Upper lobe of right lung (tissue), 1 donor: ENCODE measurements around the gene CILP. TPM values are rescaled to one million over a fixed set of nuclear protein-coding genes. Genes with fewer than 3 reads are reported as not detected.

Experiments
- ATAC-seq: fragments of 200-7000 bp; cut with Tn5 transposase; one replicate; pipeline ENCODE4 v1.9.1; 2020; ENCODE audit warnings: mild to moderate bottlenecking, moderate library complexity
- DNase-seq: peaks from one replicate; pipeline ENCODE4 v3.0.0-alpha.2; 2020
- H3K27ac ChIP-seq: fragments of 200-600 bp; one replicate; pipeline ENCODE4 v1.8.0; 2022
- H3K27me3 ChIP-seq: fragments of 200-600 bp; one replicate; pipeline ENCODE4 v1.8.0; 2022; ENCODE audit warnings: mild to moderate bottlenecking
- H3K36me3 ChIP-seq: fragments of 200-600 bp; one replicate; pipeline ENCODE4 v1.8.0; 2022
- H3K4me1 ChIP-seq: fragments of 200-600 bp; one replicate; pipeline ENCODE4 v1.8.0; 2022
- H3K4me3 ChIP-seq: fragments of 200-600 bp; one replicate; pipeline ENCODE4 v1.8.0; 2022; ENCODE audit warnings: mild to moderate bottlenecking
- H3K9me3 ChIP-seq: fragments of 200-600 bp; one replicate; pipeline ENCODE4 v1.8.0; 2022
- intact Hi-C: fragments of 100-400 bp; cut with DNase I; formaldehyde crosslinking; loops from one replicate; pipeline ENCODE4 v1.11.0; 2022
- total RNA-seq: library from RNA; stranded (reverse); fragmentation: NEBNext Ultra II Directional; extraction: Animal tissue kit (Norgen Biotek cat#: 25700); gene quantifications from one replicate; pipeline ENCODE4 v1.2.1, GENCODE V29; 2021
- TF ChIP-seq, protein P1 (sequence below): fragments of 200-600 bp; IDR thresholded peaks from one replicate; pipeline ENCODE4 v1.8.0; 2022; ENCODE audit warnings: antibody characterized with exemption
- donor health status: DM: no; HTN: yes; CAD: no; lungs with severe emphysema.

CILP gene
- total RNA-seq, 1 donor from 2014 or later: 1.1 TPM

DNA sequence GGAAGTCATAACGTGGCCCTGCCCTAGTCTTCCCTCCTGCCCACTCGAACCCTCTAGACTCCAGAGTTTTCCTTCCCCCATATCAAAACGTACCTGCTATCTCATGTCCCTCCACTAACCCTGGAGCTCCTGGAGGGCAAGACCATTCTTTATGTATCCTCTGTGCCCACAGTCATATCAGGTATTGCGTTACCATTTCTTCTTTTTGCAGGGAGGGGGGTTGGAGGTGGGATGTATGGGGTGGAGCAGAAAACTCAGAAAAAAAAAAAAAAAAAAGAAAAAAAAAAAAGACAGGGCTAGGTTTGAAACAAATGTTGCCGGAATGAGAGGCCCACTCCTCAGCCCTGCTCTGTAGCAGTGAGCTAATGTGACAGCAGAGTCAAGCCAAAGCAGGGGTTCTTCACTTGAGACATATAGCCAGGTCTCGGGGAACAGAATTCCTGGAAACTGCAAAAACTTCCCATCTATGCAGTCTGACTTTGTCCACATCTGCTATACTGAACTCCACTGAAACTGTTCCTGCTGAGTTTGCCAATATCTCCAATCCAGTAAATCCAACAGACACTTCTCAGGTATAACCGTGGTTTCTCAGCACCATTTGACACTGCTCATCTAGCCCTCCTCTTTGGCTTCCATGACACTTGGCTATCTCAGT, 44.3 kb upstream of the CILP start:
- H3K9me3 ChIP-seq: no peaks in the 10 kb centered on the region
- DNase-seq: no peak
- no peak for ATAC-seq
- H3K36me3 ChIP-seq: peaks cover 25% of the 10 kb centered on the region
- no peak overlapping the region for H3K4me3 ChIP-seq
- H3K4me1 ChIP-seq: peaks cover 23% of the 10 kb centered on the region
- no peak overlapping the region for H3K27ac ChIP-seq
- intact Hi-C loops: no loop called here
- TF ChIP-seq, protein P1, sequence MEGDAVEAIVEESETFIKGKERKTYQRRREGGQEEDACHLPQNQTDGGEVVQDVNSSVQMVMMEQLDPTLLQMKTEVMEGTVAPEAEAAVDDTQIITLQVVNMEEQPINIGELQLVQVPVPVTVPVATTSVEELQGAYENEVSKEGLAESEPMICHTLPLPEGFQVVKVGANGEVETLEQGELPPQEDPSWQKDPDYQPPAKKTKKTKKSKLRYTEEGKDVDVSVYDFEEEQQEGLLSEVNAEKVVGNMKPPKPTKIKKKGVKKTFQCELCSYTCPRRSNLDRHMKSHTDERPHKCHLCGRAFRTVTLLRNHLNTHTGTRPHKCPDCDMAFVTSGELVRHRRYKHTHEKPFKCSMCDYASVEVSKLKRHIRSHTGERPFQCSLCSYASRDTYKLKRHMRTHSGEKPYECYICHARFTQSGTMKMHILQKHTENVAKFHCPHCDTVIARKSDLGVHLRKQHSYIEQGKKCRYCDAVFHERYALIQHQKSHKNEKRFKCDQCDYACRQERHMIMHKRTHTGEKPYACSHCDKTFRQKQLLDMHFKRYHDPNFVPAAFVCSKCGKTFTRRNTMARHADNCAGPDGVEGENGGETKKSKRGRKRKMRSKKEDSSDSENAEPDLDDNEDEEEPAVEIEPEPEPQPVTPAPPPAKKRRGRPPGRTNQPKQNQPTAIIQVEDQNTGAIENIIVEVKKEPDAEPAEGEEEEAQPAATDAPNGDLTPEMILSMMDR: no peak
- H3K27me3 ChIP-seq: no peaks in the 10 kb centered on the region

DNA sequence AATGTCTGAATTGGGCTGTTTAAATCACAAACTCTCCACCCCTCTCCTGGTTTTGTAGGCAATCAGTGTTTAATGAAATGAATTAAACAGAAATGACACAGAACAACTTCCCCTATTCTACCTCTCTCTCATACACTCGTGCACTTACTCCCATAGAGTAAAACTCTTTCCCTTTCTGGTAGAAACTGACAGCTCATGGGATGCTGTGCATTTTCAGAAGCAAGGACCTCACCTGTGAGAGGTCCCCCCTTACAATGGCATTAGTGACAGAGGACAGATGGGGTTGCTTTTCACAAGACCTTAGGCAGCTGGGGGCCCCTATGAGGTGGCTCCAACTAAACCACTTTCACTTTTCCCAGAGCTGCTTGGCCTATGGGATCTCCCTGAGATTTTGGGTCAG, 43.5 kb upstream of the CILP start:
- intact Hi-C loops: no loop called here
- Histone ChIP-seq H3K36me3 (peaks cover 18% of the 10 kb centered on the region), H3K27ac (no peak overlapping the region), H3K4me1 (peaks cover 20% of the 10 kb centered on the region), H3K4me3 (no peak overlapping the region), H3K9me3 (no peaks in the 10 kb centered on the region), H3K27me3 (no peaks in the 10 kb centered on the region)
- DNase-seq: no peak
- no peak for ATAC-seq
- TF ChIP-seq, protein P1: no peak

DNA sequence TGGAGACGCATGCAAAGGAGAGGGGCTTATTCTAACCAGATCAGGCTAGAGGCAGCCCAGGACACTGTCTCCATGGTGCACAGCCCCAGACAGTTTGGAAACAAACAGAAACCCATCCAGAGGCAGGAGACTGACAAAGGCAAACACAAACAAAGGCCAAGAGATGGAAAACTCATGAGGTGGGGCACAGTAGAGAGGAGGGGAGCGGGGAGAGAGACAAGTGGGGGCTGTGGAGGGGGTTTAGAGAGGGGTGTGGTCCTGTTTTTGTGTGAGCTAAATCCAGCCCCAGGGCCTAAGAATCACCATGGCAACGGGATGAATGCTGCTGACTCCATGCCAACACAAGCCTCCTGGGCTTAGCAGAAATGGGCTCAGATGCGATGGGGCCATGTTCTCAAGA, 43.1 kb upstream of the CILP start:
- TF ChIP-seq, protein P1: no peak
- ATAC-seq: no peak
- peaks cover 16% of the 10 kb centered on the region for H3K4me1 ChIP-seq
- H3K27me3 ChIP-seq: no peaks in the 10 kb centered on the region
- H3K9me3 ChIP-seq: no peaks in the 10 kb centered on the region
- H3K27ac ChIP-seq: no peak overlapping the region
- peaks cover 14% of the 10 kb centered on the region for H3K36me3 ChIP-seq
- intact Hi-C loops: no loop called here
- H3K4me3 ChIP-seq: no peak overlapping the region
- DNase-seq: no peak

GRCh38 chr15:65249641-65250040, 38.4 kb upstream of the CILP start:
- intact Hi-C loops: no loop called here
- ATAC-seq: no peak
- Histone ChIP-seq H3K9me3 (no peaks in the 10 kb centered on the region), H3K27ac (no peak overlapping the region), H3K4me1 (no peaks in the 10 kb centered on the region), H3K4me3 (no peak overlapping the region), H3K27me3 (no peaks in the 10 kb centered on the region), H3K36me3 (peaks cover under 1% of the 10 kb centered on the region)
- no peak for DNase-seq
- TF ChIP-seq, protein P1: no peak

DNA sequence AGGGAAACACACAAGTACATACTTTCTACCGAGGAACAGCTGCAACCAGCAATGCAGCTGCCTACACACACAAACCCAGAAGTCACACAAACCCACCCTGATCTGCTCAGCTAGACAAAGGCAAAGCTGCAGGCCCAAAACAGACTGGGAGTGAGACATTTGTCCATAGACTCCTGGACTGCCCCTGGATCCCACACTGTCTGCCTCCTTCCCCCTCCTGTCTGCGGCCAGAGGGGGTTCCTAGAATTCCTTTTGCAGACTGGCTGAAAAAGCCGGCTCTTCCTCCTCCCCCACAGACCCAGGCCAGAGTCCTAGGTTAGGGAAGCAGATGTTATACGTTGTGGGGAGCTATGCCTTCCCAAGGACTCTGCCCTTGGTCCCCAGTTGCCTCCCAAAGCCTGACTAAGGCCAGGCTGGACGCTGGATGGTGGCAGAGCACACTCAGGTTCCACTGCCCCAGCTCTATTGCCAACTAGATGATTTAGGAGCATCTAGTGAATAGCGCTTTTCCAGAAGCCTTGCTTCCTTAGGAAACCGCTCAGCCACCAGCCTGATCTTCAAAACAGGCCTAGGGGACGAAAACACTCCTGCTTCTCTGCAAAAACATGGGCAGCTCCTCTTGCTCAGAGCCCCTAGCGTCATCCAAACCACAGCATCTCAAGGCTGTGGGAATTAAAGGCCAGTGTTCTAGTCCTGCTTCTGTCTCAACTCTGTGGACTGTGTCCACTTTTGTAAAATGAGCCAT, 37.4 kb upstream of the CILP start:
- ATAC-seq (no peak), DNase-seq (no peak)
- Histone ChIP-seq H3K4me1 (no peaks in the 10 kb centered on the region), H3K27me3 (no peaks in the 10 kb centered on the region), H3K4me3 (no peak overlapping the region), H3K9me3 (no peaks in the 10 kb centered on the region), H3K27ac (no peak overlapping the region), H3K36me3 (no peaks in the 10 kb centered on the region)
- intact Hi-C loops: no loop called here
- TF ChIP-seq, protein P1: no peak
